GM12801 (cell line): ENCODE measurements around the gene GRPEL1.

Source experiments
- TF ChIP-seq, protein P1 (sequence below): IDR thresholded peaks from one replicate; pipeline ENCODE4 v1.5.1; 2011; ENCODE audit warnings: control low read depth; ENCODE audit not compliant: insufficient read length; ENCODE audit errors: extremely low read depth

GRPEL1 gene

DNA sequence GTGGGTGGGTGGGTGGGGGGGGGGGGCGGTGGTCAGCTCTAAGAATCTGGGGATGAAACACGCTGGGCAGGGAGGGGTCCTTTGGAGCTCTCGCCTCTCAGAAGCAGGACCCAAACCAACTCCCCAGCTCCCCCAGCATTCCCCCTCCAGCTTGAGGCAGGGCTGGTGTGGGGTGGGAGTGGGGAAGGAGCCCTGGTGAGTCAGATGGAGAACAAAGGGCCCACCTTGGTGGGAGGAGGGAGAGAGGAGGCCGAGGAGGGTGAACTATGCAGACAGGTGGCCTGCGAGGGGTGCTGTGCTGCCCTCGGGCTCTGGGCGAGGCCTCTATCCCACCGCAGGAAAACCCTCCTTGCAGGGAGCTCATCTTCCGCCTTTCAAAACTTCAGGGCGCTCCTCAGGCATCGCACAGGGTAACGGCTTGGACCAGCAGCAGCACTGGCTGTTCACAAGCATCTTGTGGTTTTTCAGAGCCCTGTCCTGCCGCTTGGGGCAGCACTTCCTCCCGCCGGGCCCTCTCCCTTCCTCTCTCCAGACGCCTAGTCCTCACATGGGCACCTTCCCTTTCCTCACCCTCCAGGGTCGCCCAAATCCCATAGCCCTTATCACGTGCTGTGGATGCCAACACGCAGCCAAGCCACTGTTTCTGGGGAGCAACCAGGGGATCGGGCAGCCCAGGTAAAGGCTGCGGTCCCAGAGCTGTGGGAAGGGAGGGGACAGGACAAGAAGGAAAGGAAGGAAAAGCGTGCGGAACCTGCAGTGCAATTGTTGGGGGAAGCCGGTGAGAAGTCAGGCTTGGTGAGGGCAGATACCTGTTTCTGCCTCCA is 34.0 kb upstream of the GRPEL1 start:
- TF ChIP-seq, protein P1, sequence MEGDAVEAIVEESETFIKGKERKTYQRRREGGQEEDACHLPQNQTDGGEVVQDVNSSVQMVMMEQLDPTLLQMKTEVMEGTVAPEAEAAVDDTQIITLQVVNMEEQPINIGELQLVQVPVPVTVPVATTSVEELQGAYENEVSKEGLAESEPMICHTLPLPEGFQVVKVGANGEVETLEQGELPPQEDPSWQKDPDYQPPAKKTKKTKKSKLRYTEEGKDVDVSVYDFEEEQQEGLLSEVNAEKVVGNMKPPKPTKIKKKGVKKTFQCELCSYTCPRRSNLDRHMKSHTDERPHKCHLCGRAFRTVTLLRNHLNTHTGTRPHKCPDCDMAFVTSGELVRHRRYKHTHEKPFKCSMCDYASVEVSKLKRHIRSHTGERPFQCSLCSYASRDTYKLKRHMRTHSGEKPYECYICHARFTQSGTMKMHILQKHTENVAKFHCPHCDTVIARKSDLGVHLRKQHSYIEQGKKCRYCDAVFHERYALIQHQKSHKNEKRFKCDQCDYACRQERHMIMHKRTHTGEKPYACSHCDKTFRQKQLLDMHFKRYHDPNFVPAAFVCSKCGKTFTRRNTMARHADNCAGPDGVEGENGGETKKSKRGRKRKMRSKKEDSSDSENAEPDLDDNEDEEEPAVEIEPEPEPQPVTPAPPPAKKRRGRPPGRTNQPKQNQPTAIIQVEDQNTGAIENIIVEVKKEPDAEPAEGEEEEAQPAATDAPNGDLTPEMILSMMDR: no peak

DNA sequence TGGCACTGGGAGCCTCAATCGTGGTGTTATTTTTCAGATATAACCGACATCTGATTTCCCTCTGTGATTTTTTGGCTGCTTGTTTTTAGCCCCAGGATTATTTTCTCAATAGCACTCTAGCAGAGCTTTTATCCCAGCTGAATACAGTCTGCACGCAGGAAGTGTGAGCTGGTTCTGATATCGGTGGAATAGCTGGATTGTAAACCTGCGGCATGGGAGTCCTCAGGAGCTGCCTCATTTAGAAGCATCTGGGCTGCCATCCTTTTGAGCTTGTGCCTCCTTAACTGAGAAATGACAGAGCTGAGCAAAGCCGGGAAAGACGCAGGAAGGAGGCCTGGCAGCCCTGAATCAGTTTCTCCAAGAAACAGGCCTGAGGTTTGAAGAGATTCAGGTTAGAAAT is 28.4 kb upstream of the GRPEL1 start:
- TF ChIP-seq, protein P1: no peak

DNA sequence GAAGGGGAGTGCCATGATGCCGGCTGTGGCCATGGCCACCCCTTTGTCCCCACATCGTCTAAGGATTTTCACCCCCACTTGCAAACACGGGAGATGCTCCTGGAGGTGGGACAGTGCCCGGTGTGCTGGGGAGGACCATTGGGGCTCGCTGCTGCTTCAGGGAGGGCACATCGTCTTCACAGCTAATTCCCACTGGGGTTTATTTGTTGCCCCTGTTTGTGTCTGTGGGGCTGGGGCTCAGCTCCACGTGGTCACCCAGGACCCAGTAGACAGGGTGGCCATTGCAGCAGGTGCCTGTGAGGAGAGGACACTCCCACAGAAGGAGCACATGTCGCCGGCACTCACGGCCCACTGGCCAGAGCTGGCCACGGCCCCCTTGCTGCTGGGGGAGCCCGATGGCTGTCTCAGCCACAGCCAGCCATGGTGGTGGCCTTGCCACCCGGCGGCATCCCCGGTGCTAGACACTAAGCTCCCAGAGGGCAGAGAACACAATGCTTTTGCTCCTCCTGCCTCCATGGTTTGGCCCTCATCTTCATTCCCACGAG is 27.8 kb upstream of the GRPEL1 start:
- TF ChIP-seq, protein P1: no peak

DNA sequence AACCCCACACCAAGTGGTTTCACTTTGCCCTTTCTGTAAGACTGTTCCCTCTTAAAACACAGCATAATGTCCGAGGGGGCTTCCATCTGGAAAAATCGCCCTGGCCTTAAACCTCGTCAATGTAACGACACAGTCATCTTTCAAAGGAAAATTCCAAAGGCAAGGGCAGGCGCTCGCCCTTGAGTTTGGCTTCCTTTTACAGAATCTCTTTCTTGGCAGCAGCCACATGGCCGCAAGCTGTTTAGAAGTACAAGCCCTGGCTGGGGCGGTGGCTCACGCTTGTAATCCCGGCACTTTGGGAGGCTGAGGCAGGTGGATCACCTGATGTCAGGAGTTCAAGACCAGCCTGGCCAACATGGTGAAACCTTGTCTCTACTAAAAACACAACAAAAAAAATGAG is 27.1 kb upstream of the GRPEL1 start:
- TF ChIP-seq, protein P1: no peak

DNA sequence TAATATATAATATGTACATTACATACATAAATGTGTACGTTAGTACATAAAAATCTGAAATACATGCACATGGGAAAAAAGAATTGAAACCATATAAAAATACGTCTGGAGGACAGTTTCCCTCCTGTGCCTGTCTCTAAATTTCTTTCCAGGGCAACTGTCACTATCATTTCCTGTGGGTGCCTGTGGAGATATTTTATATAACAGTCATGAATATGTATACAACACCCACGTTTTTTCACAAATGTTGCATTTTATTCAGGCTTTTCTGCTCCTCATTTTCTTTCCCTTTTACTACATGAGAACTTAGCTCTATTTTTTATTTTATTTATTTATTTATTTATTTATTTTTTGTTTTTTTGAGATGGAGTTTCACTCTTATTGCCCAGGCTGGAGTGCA is 24.2 kb upstream of the GRPEL1 start:
- TF ChIP-seq, protein P1: no peak

DNA sequence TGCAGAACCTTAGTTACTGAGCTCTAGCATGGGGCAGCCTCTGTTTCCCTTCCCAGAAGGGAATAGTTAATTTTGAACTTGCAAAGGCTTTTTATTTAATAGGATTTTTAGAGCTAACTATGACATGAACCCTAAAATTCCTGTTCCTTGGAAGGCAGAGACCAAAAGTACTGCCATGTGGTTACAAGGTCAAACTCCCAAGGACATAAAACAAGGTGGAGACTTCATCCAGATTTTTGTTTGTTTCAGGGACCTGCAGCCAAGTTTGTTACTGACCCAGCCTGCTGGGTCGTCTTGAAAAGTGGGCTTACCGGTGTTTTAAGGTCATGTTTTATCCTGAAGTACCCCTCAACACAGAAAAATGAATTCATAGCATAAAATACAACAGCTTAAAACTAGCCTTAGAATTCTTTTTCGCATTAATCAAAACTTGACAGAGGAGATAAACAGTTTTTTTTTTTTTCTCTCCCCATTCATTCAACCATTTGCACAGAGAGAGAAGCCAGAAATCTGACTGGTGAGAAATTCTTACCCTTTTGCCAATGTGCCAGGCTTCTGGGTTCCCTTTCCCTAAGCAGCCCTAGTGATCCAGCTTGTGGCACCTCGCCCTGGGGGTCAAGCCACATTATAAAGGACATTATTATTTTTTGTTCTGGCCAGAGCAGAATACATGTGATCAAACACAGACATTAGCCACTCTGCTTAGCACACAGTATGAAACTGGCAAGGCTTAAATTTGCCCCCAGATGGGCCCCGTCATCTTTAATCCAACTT is 21.5 kb upstream of the GRPEL1 start:
- TF ChIP-seq, protein P1: no peak

DNA sequence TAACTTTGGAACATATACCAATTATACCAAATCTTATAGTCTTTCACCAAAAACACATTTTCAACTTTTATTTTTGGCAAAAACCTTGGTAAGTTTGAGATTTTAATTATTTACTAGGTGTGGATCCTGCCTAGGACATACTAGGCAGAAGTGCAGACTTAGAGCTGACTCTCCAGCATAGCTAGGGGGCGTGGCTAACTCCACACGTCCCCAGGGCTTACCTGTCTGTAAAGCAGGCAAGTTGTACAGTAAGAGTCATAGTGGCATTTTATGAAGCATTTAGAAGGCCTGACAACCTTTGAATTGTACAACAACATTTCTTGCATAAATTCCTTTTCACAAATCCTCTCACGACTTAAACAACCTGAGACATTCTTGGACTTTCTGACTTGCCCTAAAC is 19.2 kb upstream of the GRPEL1 start:
- TF ChIP-seq, protein P1: no peak
